Measurements from ENCODE around the gene DENND5A. TPM values are rescaled to one million over a fixed set of nuclear protein-coding genes. Genes with fewer than 3 reads are reported as not detected.

The DENND5A gene
- total RNA-seq, 4 donors from 2014 or later, result 18.9 to 117 (median 22.7) TPM

DNA sequence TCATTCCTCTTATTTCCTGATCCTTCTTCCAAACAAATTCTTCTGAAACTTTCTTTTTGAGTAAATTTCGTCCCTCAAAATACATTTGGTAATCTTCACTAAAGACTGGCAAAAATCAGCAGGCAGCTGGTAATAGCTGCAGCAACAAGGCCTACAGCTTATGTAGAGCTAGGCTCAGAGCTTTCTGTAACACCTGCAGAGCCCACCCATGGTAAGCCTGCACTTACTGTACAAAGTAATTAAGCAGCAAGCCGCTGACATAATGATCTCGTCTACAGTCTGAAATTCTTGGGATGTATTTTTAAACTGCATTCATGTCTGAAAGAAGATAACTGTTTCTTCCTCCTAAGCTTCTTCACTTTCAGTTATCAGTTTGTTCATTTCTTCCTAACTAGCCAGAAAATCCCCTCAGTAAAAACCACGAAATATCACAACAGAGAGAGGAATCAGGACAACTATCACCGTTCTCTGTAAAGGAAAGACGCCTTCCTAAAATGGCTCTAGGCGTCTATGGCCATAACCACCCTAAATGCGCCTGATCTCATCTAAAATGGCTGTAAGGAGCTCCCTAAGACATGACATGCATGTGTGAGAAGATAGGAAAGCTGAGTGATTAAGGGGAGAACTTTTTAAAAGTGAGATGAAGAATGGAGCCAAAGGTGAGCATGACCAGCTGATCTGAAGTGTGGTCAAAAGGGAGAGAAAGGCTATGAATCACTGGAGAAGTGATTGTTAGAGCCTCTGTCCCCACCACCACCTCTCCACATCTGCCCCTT lies 56.2 kb downstream of the DENND5A start:
- Histone ChIP-seq H3K4me3 (no peak overlapping the region), H3K36me3 (no peaks in the 10 kb centered on the region), H3K9me3 (no peaks in the 10 kb centered on the region), H3K27me3 (no peaks in the 10 kb centered on the region), H3K27ac (no peak overlapping the region), H3K4me1 (peaks cover 0 to 27% (median 6%) of the 10 kb centered on the region in 4 donors)
- in situ Hi-C loops (cut with MboI; ENCODE audit: low pct_ligation_motif_present in 1 of 4, low pct_unique_long_range_greater_than_20kb in 1 of 4, low sequenced_read_pairs in 3 of 4) (no loop called here), intact Hi-C loops (cut with DNase I; ENCODE audit: low total_unique reads) (no loop called here)
- TF ChIP-seq POLR2A (IDR thresholded peaks at IDR 0.05) (no peak), CTCF (IDR thresholded peaks at IDR 0.05) (no peak)
- 65 to 73% methylated on average over 3 to 8 of the region's 8 CpGs for WGBS, 2 donors (ENCODE audit: low coverage in 1 of 2)
- DNase-seq, result no peak

DNA sequence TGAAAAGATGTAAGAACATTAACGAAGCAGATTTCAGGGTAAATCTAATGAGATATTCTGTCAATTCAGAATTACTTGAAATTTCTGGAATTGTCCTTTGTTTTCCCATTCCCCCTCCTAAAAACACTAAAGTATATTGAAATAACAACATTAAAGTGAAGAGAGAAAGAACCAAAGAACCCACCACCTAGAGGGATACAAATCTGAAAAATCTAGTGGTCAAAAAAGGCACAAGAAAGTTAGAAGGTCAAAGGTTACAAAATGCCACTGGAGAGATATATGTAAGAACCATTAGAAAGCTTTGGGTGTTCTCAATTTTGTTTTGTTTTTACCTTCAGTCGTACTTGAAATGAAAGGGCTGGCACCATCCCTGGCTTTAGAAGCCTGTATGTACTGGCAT lies 57.9 kb downstream of the DENND5A start:
- TF ChIP-seq CTCF (IDR thresholded peaks at IDR 0.05) (no peak), POLR2A (IDR thresholded peaks at IDR 0.05) (no peak), POLR2AphosphoS5 (IDR thresholded peaks at IDR 0.05) (no peak), EP300 (IDR thresholded peaks at IDR 0.05; ENCODE audit: low read depth) (no peak)
- 91 to 92% methylated on average over 2 of the region's 2 CpGs for WGBS, 2 donors (ENCODE audit: low coverage in 1 of 2)
- in situ Hi-C loops (cut with MboI; ENCODE audit: low pct_ligation_motif_present in 1 of 4, low pct_unique_long_range_greater_than_20kb in 1 of 4, low sequenced_read_pairs in 3 of 4) (no loop called here), intact Hi-C loops (cut with DNase I; ENCODE audit: low total_unique reads) (no loop called here)
- Histone ChIP-seq H3K36me3 (no peaks in the 10 kb centered on the region), H3K4me1 (peaks cover 0 to 23% (median 6%) of the 10 kb centered on the region in 4 donors), H3K9me3 (no peaks in the 10 kb centered on the region), H3K27ac (no peak overlapping the region), H3K27me3 (no peaks in the 10 kb centered on the region), H3K4me3 (no peak overlapping the region)
- DNase-seq, result no peak

DNA sequence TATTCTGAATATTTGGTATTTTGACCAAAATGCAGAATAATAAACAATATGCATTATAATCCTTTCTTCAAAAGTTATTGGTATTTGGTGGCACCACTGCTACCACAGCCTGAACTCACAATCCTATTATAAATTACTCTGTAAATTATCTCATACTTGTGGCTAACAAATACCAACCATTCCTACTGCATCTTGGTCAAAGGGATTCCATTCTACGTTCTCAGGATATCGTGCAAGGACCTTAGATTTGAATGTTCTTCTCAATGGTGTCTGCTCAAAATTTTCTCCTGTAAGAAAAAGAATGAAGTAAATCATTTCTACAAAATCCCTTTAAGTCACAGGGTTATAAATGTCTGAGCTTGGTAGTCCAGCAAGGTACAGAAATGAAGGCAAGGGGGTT lies 58.7 kb downstream of the DENND5A start:
- in situ Hi-C loops (cut with MboI; ENCODE audit: low pct_ligation_motif_present in 1 of 4, low pct_unique_long_range_greater_than_20kb in 1 of 4, low sequenced_read_pairs in 3 of 4), result no loop called here
- intact Hi-C loops (cut with DNase I; ENCODE audit: low total_unique reads), result no loop called here
- H3K36me3 ChIP-seq, result no peaks in the 10 kb centered on the region
- no peak overlapping the region for H3K27ac ChIP-seq
- no peaks in the 10 kb centered on the region for H3K27me3 ChIP-seq
- H3K4me1 ChIP-seq, result peaks cover 0 to 19% (median 5%) of the 10 kb centered on the region in 4 donors
- no peak for DNase-seq
- H3K9me3 ChIP-seq, result no peaks in the 10 kb centered on the region
- WGBS, 2 donors (ENCODE audit: low coverage in 1 of 2), result 54 to 84% methylated on average over 2 of the region's 2 CpGs
- no peak overlapping the region for H3K4me3 ChIP-seq
- TF ChIP-seq POLR2AphosphoS5 (IDR thresholded peaks at IDR 0.05) (no peak), EP300 (IDR thresholded peaks at IDR 0.05; ENCODE audit: low read depth) (no peak), POLR2A (IDR thresholded peaks at IDR 0.05) (no peak), CTCF (IDR thresholded peaks at IDR 0.05) (no peak)

DNA sequence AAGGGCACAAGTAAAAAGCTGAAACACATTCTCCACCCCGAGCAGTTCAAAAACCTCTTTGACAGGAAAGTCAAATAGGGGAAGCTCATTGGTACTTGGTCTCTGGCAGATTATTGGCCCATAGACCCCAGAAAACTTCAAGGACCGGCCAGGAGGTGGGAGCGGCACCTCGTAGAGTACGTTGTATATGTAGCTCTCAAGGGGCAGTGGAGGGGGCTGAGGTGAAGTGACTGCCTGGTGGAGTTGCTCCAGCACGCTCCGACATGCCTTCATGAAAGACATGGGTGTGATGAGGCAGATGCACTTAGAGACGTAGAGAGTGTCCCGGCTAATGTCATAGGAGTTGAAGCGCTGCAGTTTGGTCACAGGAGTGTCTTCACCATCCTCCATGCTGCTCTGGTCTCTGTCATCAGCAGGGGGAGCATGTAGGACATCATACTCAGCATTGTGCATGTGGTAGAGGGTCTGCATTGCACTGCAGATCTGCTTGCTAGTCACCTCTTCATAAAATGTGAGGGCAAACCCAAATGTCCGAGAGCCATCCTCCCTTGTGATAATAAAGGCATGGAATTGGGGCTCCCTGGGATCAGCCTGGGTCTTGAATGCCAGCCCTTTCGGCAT lies 61.3 kb downstream of the DENND5A start:
- in situ Hi-C loops (cut with MboI; ENCODE audit: low pct_ligation_motif_present in 1 of 4, low pct_unique_long_range_greater_than_20kb in 1 of 4, low sequenced_read_pairs in 3 of 4) (no loop called here), intact Hi-C loops (cut with DNase I; ENCODE audit: low total_unique reads) (no loop called here)
- Histone ChIP-seq H3K27me3 (no peaks in the 10 kb centered on the region), H3K4me1 (peaks cover 0 to 1% (median 0%) of the 10 kb centered on the region in 4 donors), H3K36me3 (no peaks in the 10 kb centered on the region), H3K4me3 (no peak overlapping the region), H3K27ac (no peak overlapping the region), H3K9me3 (no peaks in the 10 kb centered on the region)
- TF ChIP-seq POLR2AphosphoS5 (IDR thresholded peaks at IDR 0.05) (no peak), EP300 (IDR thresholded peaks at IDR 0.05; ENCODE audit: low read depth) (no peak), POLR2A (IDR thresholded peaks at IDR 0.05) (no peak), CTCF (IDR thresholded peaks at IDR 0.05) (no peak)
- no peak for DNase-seq
- 90% methylated on average over 12 of the region's 12 CpGs; no CpG with 5 or more reads in 1 of the 2 donors for WGBS, 2 donors (ENCODE audit: low coverage in 1 of 2)
